Measurements from ENCODE around the gene COPS8. TPM values are rescaled to one million over a fixed set of nuclear protein-coding genes. Genes with fewer than 3 reads are reported as not detected.

COPS8 gene
- total RNA-seq, 4 donors from 2014 or later: 59.0 to 88.3 (median 77.7) TPM

DNA sequence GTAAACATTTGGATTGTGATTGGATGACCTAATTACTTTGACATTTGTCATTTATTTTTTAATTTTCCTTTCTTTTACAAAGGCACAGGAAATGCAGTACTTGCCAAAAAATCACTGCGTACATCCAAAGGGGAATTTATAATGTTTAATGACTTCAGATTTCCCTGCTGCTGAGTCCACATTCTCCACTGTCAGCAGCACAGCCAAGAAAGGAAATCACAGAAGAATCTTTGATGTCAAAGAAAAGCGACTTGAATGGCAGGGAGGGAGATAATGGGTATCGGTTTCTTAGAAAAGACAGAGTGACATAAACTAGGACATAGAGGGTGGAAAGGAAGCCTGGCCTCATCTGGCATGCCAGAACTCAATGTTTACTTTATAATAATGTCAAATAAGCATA is 41.4 kb upstream of the COPS8 start:
- Histone ChIP-seq H3K27ac (no peak overlapping the region), H3K36me3 (no peaks in the 10 kb centered on the region), H3K4me3 (no peak overlapping the region), H3K27me3 (no peaks in the 10 kb centered on the region), H3K4me1 (no peaks in the 10 kb centered on the region), H3K9me3 (peaks cover 8% of the 10 kb centered on the region)
- DNase-seq (ENCODE audit: low spot score in 2 of 2): no peak
- TF ChIP-seq EP300 (IDR thresholded peaks at IDR 0.05): no peak
- no peak for TF ChIP-seq POLR2A (IDR thresholded peaks at IDR 0.05)
- TF ChIP-seq, protein P1, sequence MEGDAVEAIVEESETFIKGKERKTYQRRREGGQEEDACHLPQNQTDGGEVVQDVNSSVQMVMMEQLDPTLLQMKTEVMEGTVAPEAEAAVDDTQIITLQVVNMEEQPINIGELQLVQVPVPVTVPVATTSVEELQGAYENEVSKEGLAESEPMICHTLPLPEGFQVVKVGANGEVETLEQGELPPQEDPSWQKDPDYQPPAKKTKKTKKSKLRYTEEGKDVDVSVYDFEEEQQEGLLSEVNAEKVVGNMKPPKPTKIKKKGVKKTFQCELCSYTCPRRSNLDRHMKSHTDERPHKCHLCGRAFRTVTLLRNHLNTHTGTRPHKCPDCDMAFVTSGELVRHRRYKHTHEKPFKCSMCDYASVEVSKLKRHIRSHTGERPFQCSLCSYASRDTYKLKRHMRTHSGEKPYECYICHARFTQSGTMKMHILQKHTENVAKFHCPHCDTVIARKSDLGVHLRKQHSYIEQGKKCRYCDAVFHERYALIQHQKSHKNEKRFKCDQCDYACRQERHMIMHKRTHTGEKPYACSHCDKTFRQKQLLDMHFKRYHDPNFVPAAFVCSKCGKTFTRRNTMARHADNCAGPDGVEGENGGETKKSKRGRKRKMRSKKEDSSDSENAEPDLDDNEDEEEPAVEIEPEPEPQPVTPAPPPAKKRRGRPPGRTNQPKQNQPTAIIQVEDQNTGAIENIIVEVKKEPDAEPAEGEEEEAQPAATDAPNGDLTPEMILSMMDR (IDR thresholded peaks at IDR 0.05): no peak
- no peak for TF ChIP-seq POLR2AphosphoS5 (IDR thresholded peaks at IDR 0.05)
- WGBS: 49% methylated on average over 3 of the region's 3 CpGs

DNA sequence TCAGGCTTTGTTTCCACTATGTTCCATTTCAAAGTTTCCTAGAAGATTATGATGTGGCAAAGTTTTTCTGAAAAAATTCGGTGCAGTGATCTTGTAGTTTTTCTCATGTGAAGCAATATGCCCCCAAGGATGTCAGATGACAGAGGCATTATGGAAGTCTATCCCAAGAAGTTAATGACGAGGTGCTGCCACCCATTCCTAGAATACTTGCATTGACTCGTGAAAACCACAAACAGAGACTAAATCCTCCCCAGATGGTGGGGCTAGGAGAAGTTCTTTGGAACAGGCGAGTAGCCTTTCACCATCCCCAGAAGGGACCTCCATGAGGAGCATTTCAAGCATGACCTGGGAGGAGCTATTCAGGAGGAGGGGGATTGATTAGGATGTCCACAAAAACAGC is 40.2 kb upstream of the COPS8 start:
- Histone ChIP-seq H3K27ac (no peak overlapping the region), H3K9me3 (peaks cover 8% of the 10 kb centered on the region), H3K4me1 (no peaks in the 10 kb centered on the region), H3K36me3 (no peaks in the 10 kb centered on the region), H3K4me3 (no peak overlapping the region), H3K27me3 (no peaks in the 10 kb centered on the region)
- no peak for DNase-seq (ENCODE audit: low spot score in 2 of 2)
- TF ChIP-seq, protein P1 (IDR thresholded peaks at IDR 0.05): no peak
- TF ChIP-seq POLR2A (IDR thresholded peaks at IDR 0.05) (no peak), EP300 (IDR thresholded peaks at IDR 0.05) (no peak), POLR2AphosphoS5 (IDR thresholded peaks at IDR 0.05) (no peak)
- WGBS: 60% methylated on average over 4 of the region's 4 CpGs

DNA sequence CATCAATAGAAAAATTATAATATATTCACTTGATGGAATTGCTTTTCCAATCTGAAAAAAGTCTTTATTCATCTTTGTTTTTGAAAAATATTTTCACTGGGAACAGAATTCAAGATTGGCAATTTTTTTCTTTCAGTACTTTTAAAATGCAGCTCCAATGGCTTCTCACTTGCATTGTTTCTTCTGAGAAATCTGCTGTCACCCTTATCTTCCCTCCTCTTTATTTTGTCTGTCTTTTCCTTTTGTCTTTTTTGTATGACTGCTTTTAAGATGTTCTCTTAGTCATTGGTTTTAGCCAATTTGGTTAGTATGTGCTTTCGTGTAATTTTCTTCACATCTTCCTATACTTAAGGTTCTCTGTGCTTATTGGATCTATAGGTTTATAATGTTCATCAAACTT is 37.1 kb upstream of the COPS8 start:
- Histone ChIP-seq H3K27me3 (no peaks in the 10 kb centered on the region), H3K4me3 (no peak overlapping the region), H3K36me3 (no peaks in the 10 kb centered on the region), H3K27ac (no peak overlapping the region), H3K4me1 (no peaks in the 10 kb centered on the region), H3K9me3 (peaks cover 8% of the 10 kb centered on the region)
- DNase-seq (ENCODE audit: low spot score in 2 of 2): no peak
- 95% methylated on average over 1 of the region's 1 CpG for WGBS
- TF ChIP-seq EP300 (IDR thresholded peaks at IDR 0.05): no peak
- TF ChIP-seq, protein P1 (IDR thresholded peaks at IDR 0.05): no peak
- no peak for TF ChIP-seq POLR2A (IDR thresholded peaks at IDR 0.05)
- no peak for TF ChIP-seq POLR2AphosphoS5 (IDR thresholded peaks at IDR 0.05)

DNA sequence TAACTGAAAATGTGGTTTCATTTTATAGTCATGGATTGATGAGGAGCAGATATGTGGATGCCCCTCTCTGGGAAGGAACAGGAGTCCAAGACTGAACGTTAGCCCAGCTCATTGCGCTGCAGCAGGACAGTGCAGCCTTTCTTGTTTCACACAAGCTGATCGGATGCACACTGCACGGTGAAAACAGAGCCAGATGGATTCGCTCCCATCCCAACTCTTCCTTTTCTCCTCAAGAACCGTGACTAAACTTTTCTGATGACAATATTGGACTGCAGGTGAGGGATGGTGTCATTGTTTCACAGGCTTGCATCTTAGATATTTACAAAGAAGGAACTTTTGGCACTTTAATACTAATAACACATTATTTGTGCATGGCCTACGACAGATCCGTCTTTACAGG is 33.8 kb upstream of the COPS8 start:
- no peak for DNase-seq (ENCODE audit: low spot score in 2 of 2)
- Histone ChIP-seq H3K27me3 (no peaks in the 10 kb centered on the region), H3K27ac (no peak overlapping the region), H3K4me1 (no peaks in the 10 kb centered on the region), H3K4me3 (no peak overlapping the region), H3K36me3 (no peaks in the 10 kb centered on the region), H3K9me3 (peaks cover 8% of the 10 kb centered on the region)
- no peak for TF ChIP-seq POLR2A (IDR thresholded peaks at IDR 0.05)
- no peak for TF ChIP-seq EP300 (IDR thresholded peaks at IDR 0.05)
- no peak for TF ChIP-seq POLR2AphosphoS5 (IDR thresholded peaks at IDR 0.05)
- TF ChIP-seq, protein P1 (IDR thresholded peaks at IDR 0.05): no peak
- WGBS: 90% methylated on average over 8 of the region's 8 CpGs

DNA sequence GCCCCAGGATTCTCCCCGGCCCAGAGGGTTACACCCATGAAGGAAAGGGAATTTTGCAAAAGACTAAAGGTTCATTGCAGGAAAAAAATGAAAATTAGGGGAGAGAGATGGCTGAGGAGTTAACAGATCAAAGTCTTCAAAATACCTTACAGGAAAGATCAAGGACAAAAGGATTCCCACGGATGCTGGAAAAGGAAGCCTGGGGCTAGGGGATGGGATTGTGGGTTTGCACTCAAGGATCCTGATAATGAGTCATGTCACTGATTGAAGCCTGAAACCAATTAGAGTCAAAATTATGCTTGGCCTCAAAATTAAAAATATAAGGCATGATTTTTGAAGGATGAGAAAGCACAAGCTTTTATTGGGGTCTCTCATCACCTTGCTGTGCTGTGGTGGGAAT is 32.6 kb upstream of the COPS8 start:
- 58% methylated on average over 2 of the region's 2 CpGs for WGBS
- no peak for DNase-seq (ENCODE audit: low spot score in 2 of 2)
- H3K4me1 ChIP-seq: no peaks in the 10 kb centered on the region
- H3K36me3 ChIP-seq: no peaks in the 10 kb centered on the region
- TF ChIP-seq, protein P1 (IDR thresholded peaks at IDR 0.05): no peak
- TF ChIP-seq POLR2AphosphoS5 (IDR thresholded peaks at IDR 0.05): no peak
- no peak for TF ChIP-seq EP300 (IDR thresholded peaks at IDR 0.05)
- TF ChIP-seq POLR2A (IDR thresholded peaks at IDR 0.05): no peak
- peaks cover 6% of the 10 kb centered on the region for H3K9me3 ChIP-seq
- H3K4me3 ChIP-seq: no peak overlapping the region
- H3K27ac ChIP-seq: no peak overlapping the region
- H3K27me3 ChIP-seq: no peaks in the 10 kb centered on the region
